HL-60/S4 (cell line): ENCODE measurements around the gene LCA5L.
"Not testable (repeated sequence)": the region's sequence is repeated elsewhere in the genome, so short reads cannot be mapped to it uniquely, and the experiment has no call there.

Experiments
- in situ Hi-C: fragments of 300-500 bp; cut with MboI; formaldehyde crosslinking; loops from 2 replicates; pipeline ENCODE4 v1.14.3; 2022; ENCODE audit warnings: low sequenced_read_pairs

LCA5L gene

DNA sequence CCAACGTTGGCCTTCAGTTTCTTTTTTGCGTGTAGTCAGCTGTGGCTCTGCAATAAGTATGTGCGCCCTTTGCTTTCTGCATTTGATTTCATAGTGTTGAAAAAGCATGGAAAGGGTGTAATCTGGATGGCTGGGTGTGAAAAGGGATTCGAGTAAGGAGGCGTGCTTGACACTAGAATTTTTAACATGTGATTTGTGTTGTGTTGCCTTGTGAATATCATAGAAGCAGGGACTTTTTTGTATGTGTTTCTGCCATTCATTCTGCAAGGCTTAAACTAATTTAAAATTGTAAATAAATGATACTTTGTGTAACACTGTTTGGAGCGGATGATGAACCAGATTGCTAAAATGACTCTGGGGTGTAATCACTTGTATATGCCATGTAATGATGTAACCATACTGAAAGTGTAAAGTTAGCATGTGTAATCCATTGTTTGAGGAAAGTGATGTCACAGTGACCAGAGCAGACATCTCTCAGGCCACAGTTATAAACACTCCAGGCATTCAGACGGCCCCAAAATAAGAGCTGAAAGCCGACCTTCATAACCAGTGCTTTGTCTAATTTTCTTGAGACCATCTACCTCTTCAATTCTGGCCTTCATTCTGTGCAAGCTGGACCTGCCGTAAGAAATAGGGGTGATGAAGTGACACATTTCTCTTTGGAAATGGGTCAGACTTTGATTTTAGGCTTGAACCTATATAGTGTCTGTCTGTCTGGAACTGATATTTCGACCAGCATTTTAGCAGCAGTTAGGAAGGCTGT is 6.8 kb upstream of the LCA5L start:
- in situ Hi-C loops, result no loop called here

DNA sequence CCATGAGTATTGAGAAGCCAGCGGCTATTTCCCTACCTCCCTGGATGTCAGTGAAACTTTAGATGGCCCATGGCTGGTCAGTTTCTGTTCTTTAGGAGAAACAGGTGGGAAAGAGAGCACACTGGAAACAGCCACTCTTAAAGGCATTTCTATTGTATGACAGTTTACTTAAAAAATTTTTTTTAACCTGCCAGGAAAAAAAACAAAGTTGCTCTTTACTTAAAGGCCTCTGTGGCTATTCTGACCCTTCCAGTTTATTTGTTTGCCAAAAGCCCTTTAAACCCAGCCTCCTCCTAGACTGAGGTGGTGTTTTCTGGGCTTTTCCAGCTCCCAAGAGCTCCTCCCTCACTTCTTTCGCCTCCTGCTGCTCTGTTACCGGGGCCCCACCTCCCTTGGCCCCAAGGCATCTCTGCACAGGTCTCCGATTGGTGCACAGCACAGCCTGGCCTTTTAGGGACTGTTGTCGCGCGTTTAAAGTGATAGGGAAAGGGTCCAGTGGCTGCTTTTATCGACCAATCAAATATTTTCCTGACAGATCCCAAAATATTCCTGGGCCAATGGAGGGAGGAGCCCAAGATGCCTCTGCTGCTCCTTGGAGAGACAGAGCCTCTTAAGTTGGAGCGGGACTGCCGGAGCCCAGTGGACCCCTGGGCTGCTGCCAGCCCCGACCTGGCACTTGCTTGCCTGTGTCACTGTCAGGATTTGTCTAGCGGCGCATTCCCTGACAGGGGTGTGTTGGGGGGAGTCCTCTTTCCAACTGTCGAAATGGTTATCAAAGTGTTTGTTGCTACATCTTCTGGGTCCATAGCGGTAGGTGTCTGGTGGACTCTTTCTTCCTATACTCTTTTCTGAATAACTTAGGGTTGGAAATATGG is 6.0 kb upstream of the LCA5L start, which contains the start of gene SH3BGR:
SH3BGR (plus strand) TSS at position 639 of the 875 bp plus-strand sequence; CDS start at position 766, 127 bp downstream.
- in situ Hi-C loops, result no loop called here

- in situ Hi-C loops, result no loop called here
Measured at GRCh38 chr21:39447264-39447663, 1.7 kb upstream of the LCA5L start.

- in situ Hi-C loops, result no loop called here
Measured at GRCh38 chr21:39444421-39445180, 977 bp downstream of the LCA5L start.

DNA sequence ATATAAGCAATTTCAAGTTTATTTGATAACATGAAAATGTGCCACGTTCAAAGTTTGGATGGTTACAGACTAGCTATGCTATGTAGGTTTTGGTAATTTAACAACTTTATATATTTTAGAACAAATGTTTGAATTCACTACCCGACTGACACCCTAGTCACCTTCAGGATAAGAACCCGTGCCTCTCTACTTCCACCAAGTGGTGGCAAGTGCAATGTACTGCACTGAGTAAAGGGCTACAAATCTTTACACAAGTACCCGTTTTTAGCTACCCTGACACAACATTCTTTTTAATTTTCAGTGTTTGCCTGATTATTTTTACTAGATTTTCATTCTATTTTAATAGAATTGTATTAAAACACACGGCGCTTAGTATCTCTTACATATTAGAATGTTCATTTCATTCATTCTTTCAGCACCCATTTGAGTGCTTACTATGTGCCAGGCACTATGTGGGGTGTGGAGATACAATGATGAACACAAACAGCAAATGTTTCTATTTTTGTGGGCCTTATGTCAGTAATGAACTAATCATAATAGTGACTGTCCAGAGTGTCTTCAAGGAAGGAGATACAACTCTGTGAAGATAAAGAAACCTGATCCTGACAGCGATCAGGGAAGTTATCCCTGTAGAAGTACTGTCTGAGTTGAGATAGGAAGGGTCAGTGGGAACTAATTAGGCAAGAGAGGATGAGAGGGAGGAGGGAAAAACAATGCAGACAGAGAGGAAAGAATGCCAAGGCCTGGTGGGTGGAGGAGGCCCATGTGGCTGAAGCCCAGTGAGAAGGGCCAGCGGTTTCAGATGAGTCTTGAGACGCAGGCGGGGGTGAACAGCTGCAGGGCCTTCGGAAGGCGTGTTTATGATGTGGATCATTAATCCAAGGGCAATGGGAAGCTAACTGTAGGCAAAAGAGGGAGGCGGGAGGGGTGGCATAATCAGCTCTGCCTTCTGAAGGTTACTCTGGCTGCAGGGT is 3.8 kb downstream of the LCA5L start:
- in situ Hi-C loops, result no loop called here

DNA sequence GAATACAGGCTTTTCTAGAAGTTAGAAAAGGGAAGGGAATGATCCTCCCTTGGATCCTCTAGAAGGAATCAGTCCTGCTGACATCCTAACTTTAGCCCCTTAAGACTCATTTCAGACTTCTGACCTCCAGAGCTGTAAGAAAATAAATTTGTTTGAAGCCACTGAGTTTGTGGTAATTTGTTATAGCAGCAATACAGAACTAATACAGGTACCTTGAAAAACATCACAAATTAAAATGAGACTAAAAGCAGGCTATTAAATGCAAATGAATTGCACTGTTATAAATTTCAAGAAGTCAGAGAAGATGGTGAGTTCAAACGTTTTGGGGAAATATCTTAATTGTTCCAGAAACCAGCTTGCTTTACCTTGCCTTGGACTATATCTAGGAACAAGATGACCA is 6.3 kb downstream of the LCA5L start:
- in situ Hi-C loops, result no loop called here

DNA sequence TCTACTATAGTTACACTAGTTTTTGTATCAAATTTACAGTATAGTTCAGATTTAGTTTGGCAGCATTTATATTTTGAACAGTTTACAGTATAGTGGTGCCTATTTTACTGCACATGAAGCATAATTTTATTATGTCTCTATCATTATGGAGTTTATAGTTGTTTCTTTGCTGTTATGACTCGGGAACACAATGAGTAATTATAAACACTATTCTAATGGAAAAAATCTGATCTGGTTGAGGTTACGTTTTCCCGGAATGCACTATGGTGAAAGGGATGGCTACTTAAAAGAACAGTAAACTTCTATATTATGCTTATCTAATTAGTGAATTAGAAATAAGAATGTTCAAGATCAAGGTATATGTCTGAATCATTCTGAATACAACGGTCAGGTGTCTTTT is 10.6 kb downstream of the LCA5L start:
- in situ Hi-C loops, result no loop called here

- in situ Hi-C loops, result no loop called here
Measured at GRCh38 chr21:39430954-39431353, 14.6 kb downstream of the LCA5L start.

GRCh38 chr21:39430457-39430856 is 15.1 kb downstream of the LCA5L start:
- in situ Hi-C loops, result no loop called here

DNA sequence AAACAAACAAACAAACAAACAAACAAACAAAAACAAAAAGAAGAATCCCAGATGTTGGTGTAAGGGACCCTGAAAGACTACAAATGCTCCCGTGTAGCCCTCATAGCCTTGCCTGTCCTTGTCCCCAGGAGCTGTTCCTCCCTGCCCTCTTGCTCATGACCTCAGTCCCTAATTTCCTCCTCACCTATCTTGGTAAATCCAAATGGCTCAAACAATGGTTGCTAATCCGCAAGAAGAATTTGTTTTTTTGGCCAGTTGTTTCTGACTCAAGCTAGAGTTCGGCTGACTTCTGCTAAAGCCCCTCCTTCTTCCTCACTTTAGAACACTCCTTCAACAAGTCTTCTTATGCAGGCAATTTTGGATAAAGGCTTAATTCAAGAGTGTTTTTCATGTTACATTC is 15.6 kb downstream of the LCA5L start:
- in situ Hi-C loops, result no loop called here

DNA sequence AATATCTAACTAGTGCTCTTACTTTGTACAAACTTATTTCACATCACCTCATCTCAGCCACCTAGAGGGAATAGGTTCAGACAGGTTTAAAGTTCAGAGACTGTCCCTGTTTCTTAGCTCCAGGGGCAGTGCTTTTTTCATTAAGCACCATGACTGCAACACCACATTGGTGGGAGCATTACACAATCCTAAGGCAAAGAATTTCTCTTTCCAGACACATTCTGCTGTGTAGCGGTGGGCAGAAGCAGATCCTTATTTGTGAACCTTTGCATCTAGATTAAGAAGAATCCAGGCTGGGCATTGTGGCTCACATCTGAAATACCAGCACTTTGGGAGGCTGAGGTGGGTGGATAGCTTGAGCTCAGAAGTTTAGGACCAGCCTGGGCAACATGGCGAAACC is 16.1 kb downstream of the LCA5L start:
- in situ Hi-C loops, result no loop called here

- in situ Hi-C loops, result no loop called here
Measured at GRCh38 chr21:39422527-39423241, 22.9 kb downstream of the LCA5L start.

GRCh38 chr21:39419204-39419603 is 26.4 kb downstream of the LCA5L start:
- in situ Hi-C loops, result not testable (repeated sequence)

- in situ Hi-C loops, result no loop called here
Measured at GRCh38 chr21:39406065-39406464, 39.5 kb downstream of the LCA5L start.

DNA sequence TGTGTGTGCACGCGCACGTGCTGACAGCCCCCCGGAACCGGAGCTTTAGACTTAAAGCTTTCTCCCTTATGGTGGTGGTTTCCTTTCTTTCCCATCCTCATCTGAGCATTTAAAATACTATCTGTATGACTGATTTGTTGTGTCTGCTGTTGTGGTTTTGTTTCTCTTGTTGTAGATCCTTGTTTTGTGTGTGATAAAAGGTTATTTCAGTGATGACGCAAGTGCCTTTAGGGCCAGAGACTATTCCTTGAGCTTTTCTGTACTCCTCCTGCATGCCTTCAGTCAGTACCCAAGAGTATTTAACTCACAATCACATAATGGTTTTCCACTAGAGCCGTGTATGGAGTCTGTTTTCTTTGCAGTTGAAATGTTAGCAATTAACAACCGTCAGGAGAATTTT is 45.4 kb downstream of the LCA5L start:
- in situ Hi-C loops, result no loop called here

GRCh38 chr21:39397646-39398385 is 47.8 kb downstream of the LCA5L start:
- in situ Hi-C loops, result no loop called here

GRCh38 chr21:39392981-39393380 is 52.6 kb downstream of the LCA5L start:
- in situ Hi-C loops, result no loop called here

DNA sequence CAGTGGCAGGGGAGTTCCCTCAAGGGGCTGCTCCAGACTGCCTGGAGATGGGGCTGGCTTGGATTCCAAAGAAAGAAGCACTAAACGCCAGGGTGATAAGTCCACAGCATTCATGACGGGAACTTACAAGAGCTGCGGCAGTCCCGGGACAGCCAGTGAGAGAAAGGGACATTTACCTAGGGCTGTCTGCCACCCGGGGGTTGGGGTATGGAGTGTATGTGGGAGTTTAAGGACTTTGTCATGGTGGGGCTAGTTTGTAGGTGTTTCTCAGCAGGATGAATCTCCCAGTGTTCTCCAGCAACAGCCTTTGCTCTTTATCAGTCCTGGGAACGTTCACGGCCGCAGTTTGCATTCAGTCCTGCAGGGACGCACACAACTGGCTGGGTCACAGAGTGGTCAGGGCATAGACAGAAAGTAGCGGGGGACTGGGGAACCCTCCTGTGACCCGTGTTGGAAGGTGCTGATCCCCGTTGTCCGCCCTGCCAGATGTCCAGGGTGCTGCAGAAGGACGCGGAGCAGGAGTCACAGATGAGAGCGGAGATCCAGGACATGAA is 55.3 kb downstream of the LCA5L start:
- in situ Hi-C loops, result no loop called here

DNA sequence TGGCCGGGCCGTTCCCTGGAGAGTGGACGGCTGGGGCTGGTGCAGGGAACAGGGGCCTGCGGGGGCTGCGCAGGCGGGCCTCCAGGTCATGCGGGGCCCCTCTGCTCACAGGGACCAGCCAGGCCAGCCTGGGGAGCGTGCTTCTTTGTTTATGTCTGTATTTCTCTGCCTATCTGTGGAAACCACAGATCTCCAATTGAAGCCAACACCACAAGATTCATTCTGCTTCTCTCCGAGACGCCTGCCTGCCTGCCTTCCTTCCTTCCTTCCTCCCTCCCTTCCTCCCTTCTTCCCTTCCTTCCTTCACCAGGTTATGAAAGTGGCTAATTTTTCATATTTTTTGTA is 56.8 kb downstream of the LCA5L start:
- in situ Hi-C loops, result no loop called here
